Mesenchymal stem cell (in vitro differentiated cells and primary cell): ENCODE measurements around the gene BEAN1.

Experiments used
- DNase-seq: peaks from one replicate; pipeline ENCODE4 v3.0.0-alpha.2; 2013
- H2AFZ ChIP-seq: one replicate; pipeline ENCODE4 v1.6.1; 2013; ENCODE audit warnings: low read depth, mild to moderate bottlenecking, control low read depth, inconsistent platforms, low read length, moderate library complexity
- H2AK5ac ChIP-seq: 2 replicates; pipeline ENCODE4 v1.6.1; 2013; ENCODE audit warnings: low read length, moderate library complexity, mild to moderate bottlenecking, inconsistent platforms; ENCODE audit not compliant: severe bottlenecking
- H2BK120ac ChIP-seq: one replicate; pipeline ENCODE4 v1.6.1; 2013; ENCODE audit warnings: low read depth, mild to moderate bottlenecking, inconsistent platforms, low read length, moderate library complexity
- H2BK12ac ChIP-seq, 2 experiments: one replicate each; pipeline ENCODE4 v1.6.1; 2013; ENCODE audit warnings: inconsistent platforms in 2 of 2, low read length in 2 of 2, mild to moderate bottlenecking in 2 of 2, moderate library complexity in 2 of 2, control low read depth in 1 of 2
- H2BK15ac ChIP-seq: one replicate; pipeline ENCODE4 v1.6.1; 2013; ENCODE audit warnings: mild to moderate bottlenecking, low read depth, inconsistent platforms; ENCODE audit not compliant: poor library complexity, severe bottlenecking
- H2BK5ac ChIP-seq: 2 replicates; pipeline ENCODE4 v1.6.1; 2013; ENCODE audit warnings: low read depth, mild to moderate bottlenecking, low read length, control low read depth, inconsistent platforms; ENCODE audit not compliant: poor library complexity, severe bottlenecking
- H3K14ac ChIP-seq, 2 experiments: one replicate each; pipeline ENCODE4 v1.6.1; 2013; ENCODE audit warnings: inconsistent platforms in 2 of 2, low read length in 2 of 2, control low read depth in 1 of 2, mild to moderate bottlenecking in 1 of 2, moderate library complexity in 1 of 2
- H3K18ac ChIP-seq, 2 experiments: one replicate each; pipeline ENCODE4 v1.6.1; 2013; ENCODE audit warnings: inconsistent platforms in 2 of 2, low read length in 2 of 2, control low read depth in 1 of 2, low read depth in 1 of 2, mild to moderate bottlenecking in 1 of 2
- H3K23ac ChIP-seq, 2 experiments: one replicate each; pipeline ENCODE4 v1.6.1; 2013; ENCODE audit warnings: inconsistent platforms in 2 of 2, low read length in 2 of 2, mild to moderate bottlenecking in 2 of 2, moderate library complexity in 2 of 2, control low read depth in 1 of 2
- H3K27ac ChIP-seq: 2 replicates; pipeline ENCODE4 v1.5.1; 2013; ENCODE audit warnings: mild to moderate bottlenecking, moderate library complexity, low read length, control low read depth, inconsistent platforms; ENCODE audit not compliant: poor library complexity, severe bottlenecking
- H3K27me3 ChIP-seq, 2 experiments: 2 replicates each; pipeline versions ENCODE4 v1.6.1 to v1.7.0; 2013; ENCODE audit warnings: low read length in 2 of 2, mild to moderate bottlenecking in 2 of 2, moderate library complexity in 2 of 2, control low read depth in 1 of 2, inconsistent platforms in 1 of 2; ENCODE audit not compliant: control insufficient read depth in 1 of 2, insufficient read depth in 1 of 2
- H3K36me3 ChIP-seq, 2 experiments: 2 replicates each; pipeline versions ENCODE4 v1.6.1 to v1.7.0; 2013; ENCODE audit warnings: low read length in 2 of 2, control low read depth in 1 of 2, inconsistent platforms in 1 of 2, low read depth in 1 of 2, mild to moderate bottlenecking in 1 of 2; ENCODE audit not compliant: insufficient read depth in 2 of 2, control insufficient read depth in 1 of 2
- H3K4ac ChIP-seq, 2 experiments: one replicate each; pipeline ENCODE4 v1.6.1; 2013; ENCODE audit warnings: inconsistent platforms in 2 of 2, low read length in 2 of 2, mild to moderate bottlenecking in 2 of 2, moderate library complexity in 2 of 2, control low read depth in 1 of 2, low read depth in 1 of 2
- H3K4me1 ChIP-seq: 2 replicates; pipeline ENCODE4 v1.6.1; 2013; ENCODE audit warnings: low read depth, low read length, control low read depth; ENCODE audit not compliant: control insufficient read depth, insufficient read depth
- H3K4me2 ChIP-seq: 2 replicates; pipeline ENCODE4 v1.6.1; 2013; ENCODE audit warnings: low read length, mild to moderate bottlenecking, inconsistent platforms; ENCODE audit not compliant: poor library complexity, severe bottlenecking
- H3K4me3 ChIP-seq, 2 experiments: 2 replicates each; pipeline versions ENCODE4 v1.5.1 to v1.7.0; 2013; ENCODE audit warnings: low read length in 2 of 2, mild to moderate bottlenecking in 2 of 2, control low read depth in 1 of 2, low read depth in 1 of 2; ENCODE audit not compliant: insufficient read depth in 1 of 2
- H3K79me1 ChIP-seq: replicated peaks from 2 replicates; pipeline ENCODE4 v1.6.1; 2013; ENCODE audit warnings: mild to moderate bottlenecking, control low read depth, low read length, inconsistent platforms; ENCODE audit not compliant: poor library complexity, severe bottlenecking
- H3K9ac ChIP-seq: 2 replicates; pipeline ENCODE4 v1.7.0; 2013; ENCODE audit warnings: mild to moderate bottlenecking, low read length, moderate library complexity
- H3K9me3 ChIP-seq: 2 replicates; pipeline ENCODE4 v1.7.0; 2013; ENCODE audit warnings: mild to moderate bottlenecking, low read length; ENCODE audit not compliant: control insufficient read depth
- H4K8ac ChIP-seq: one replicate; pipeline ENCODE4 v1.6.1; 2013; ENCODE audit warnings: inconsistent platforms, mild to moderate bottlenecking, low read length, moderate library complexity
- H4K91ac ChIP-seq: one replicate; pipeline ENCODE4 v1.6.1; 2013; ENCODE audit warnings: mild to moderate bottlenecking, low read length, inconsistent platforms
- WGBS: methylation state at CpG from one replicate; pipeline ENCODE4 v1.1.7; 2013; ENCODE audit warnings: mixed read lengths; 5-methylcytosine and 5-hydroxymethylcytosine counted together

The BEAN1 gene

DNA sequence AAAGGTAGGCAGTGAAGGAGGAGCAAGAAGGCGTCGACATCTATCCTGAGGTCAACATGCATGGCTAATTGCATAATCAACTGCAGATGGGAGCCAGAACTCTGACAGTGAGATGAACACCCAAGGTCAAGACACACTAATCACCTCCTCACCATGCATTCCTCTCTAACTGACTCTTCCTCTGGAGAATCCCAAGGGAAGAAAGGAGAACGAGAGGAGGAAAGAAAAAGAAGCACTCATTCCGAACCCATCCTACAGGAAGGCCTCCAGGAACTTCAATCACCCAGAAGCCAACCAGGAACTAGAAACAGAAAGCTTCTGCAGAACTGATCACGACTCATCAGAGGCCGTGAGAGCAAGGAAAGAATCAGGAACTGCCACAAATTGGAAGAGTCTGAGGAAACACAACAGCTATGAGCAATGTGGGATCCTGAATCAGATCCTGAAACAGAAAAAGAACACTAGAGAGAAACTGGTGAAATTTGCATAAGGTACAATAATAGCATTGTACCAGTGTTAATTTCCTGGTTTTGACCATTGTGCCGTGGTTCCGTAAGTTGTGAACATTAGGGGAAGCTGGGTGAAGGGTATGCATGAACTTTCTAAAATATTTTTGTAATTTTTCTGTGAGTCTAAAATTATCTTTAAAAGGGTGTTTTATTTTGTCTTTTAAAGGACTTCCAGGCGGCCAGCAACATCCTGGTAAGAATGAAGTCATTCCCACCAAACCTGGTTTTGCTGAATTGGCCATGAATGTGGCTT is 10.0 kb upstream of the BEAN1 start:
- Histone ChIP-seq H3K4me3 (peak overlapping the region in 1 of 2 experiments; percentile 28), H3K36me3 (no peaks in the 10 kb centered on the region), H3K14ac (no peak overlapping the region), H4K91ac (no peak overlapping the region), H2BK12ac (no peak overlapping the region), H3K23ac (no peak overlapping the region), H3K9me3 (peaks cover 9% of the 10 kb centered on the region), H3K4ac (no peak overlapping the region), H3K79me1 (no peaks in the 10 kb centered on the region), H3K4me2 (no peak overlapping the region), H4K8ac (no peak overlapping the region), H2AFZ (no peak overlapping the region), H3K9ac (peak overlapping the region; percentile 8), H3K4me1 (peaks cover 2% of the 10 kb centered on the region), H2BK5ac (no peak overlapping the region), H3K27ac (no peak overlapping the region), H2BK15ac (no peak overlapping the region), H3K18ac (no peak overlapping the region), H3K27me3 (no peaks in the 10 kb centered on the region), H2AK5ac (no peak overlapping the region), H2BK120ac (no peak overlapping the region)
- peak; percentile 25 for DNase-seq
- 66% methylated on average over 6 of the region's 9 CpGs for WGBS

- no peak overlapping the region for H3K9ac ChIP-seq
- H2BK12ac ChIP-seq = no peak overlapping the region
- no peaks in the 10 kb centered on the region for H3K36me3 ChIP-seq
- no peak overlapping the region for H3K14ac ChIP-seq
- no peaks in the 10 kb centered on the region for H3K27me3 ChIP-seq
- H3K18ac ChIP-seq = no peak overlapping the region
- no peak for DNase-seq
- H2BK120ac ChIP-seq = no peak overlapping the region
- H3K23ac ChIP-seq = no peak overlapping the region
- peak overlapping the region in 1 of 2 experiments; percentile 28 for H3K4me3 ChIP-seq
- 77% methylated on average over 8 of the region's 9 CpGs for WGBS
- H2BK15ac ChIP-seq = no peak overlapping the region
- H3K4me2 ChIP-seq = no peak overlapping the region
- no peak overlapping the region for H4K91ac ChIP-seq
- H3K9me3 ChIP-seq = no peaks in the 10 kb centered on the region
- no peak overlapping the region for H3K27ac ChIP-seq
- H3K79me1 ChIP-seq = no peaks in the 10 kb centered on the region
- no peak overlapping the region for H3K4ac ChIP-seq
- peak overlapping the region; percentile 31 for H2AK5ac ChIP-seq
- H2AFZ ChIP-seq = no peak overlapping the region
- no peak overlapping the region for H2BK5ac ChIP-seq
- H4K8ac ChIP-seq = no peak overlapping the region
- peaks cover 4% of the 10 kb centered on the region for H3K4me1 ChIP-seq
Measured at GRCh38 chr16:66418165-66418962, 8.7 kb upstream of the BEAN1 start.

DNA sequence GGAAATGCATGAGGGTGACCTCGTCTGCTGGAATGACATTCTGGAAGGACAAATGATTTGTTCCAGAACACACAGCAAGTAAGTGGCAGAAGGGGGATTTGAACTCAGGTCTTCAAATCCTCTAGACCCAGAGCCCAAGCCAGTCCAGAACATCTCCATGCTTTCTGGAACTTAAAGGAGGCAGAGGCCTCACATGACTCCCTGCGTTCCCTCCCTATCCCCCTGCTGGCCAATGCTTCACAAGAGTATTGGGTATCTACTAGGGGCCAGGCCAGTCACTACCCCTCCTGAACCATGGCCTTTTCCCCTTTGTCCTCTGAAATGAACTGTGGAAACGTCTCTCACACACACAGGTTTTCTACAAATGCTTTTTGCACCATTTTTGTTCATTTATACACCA is 7.6 kb upstream of the BEAN1 start:
- Histone ChIP-seq H3K4me1 (peaks cover 4% of the 10 kb centered on the region), H3K18ac (no peak overlapping the region), H3K4me2 (no peak overlapping the region), H3K27me3 (peaks cover 3 to 5% of the 10 kb centered on the region in 2 experiments), H3K4me3 (no peak overlapping the region), H3K9ac (no peak overlapping the region), H3K9me3 (no peaks in the 10 kb centered on the region), H2AFZ (no peak overlapping the region), H4K8ac (no peak overlapping the region), H3K27ac (no peak overlapping the region), H2AK5ac (peak overlapping the region; percentile 63), H4K91ac (no peak overlapping the region), H3K36me3 (no peaks in the 10 kb centered on the region), H2BK120ac (no peak overlapping the region), H2BK12ac (no peak overlapping the region), H3K14ac (no peak overlapping the region), H2BK5ac (no peak overlapping the region), H3K4ac (no peak overlapping the region), H3K23ac (no peak overlapping the region), H3K79me1 (no peaks in the 10 kb centered on the region), H2BK15ac (no peak overlapping the region)
- WGBS = 54% methylated on average over 3 of the region's 3 CpGs
- DNase-seq = no peak

- no peak overlapping the region for H2BK120ac ChIP-seq
- H4K8ac ChIP-seq = no peak overlapping the region
- no peak overlapping the region for H2BK5ac ChIP-seq
- no peak overlapping the region for H3K23ac ChIP-seq
- peak overlapping the region; percentile 13 for H3K27ac ChIP-seq
- no peak overlapping the region for H3K9ac ChIP-seq
- no peak overlapping the region for H2AK5ac ChIP-seq
- no peak overlapping the region for H3K4ac ChIP-seq
- no peak overlapping the region for H3K18ac ChIP-seq
- H4K91ac ChIP-seq = no peak overlapping the region
- no peak overlapping the region for H3K4me3 ChIP-seq
- no peak overlapping the region for H2BK15ac ChIP-seq
- no peak overlapping the region for H2AFZ ChIP-seq
- H3K79me1 ChIP-seq = no peaks in the 10 kb centered on the region
- peaks cover 9% of the 10 kb centered on the region in 2 experiments for H3K27me3 ChIP-seq
- peaks cover 4% of the 10 kb centered on the region for H3K4me1 ChIP-seq
- no peak for DNase-seq
- H2BK12ac ChIP-seq = no peak overlapping the region
- H3K9me3 ChIP-seq = no peaks in the 10 kb centered on the region
- no peaks in the 10 kb centered on the region for H3K36me3 ChIP-seq
- no peak overlapping the region for H3K4me2 ChIP-seq
- no peak overlapping the region for H3K14ac ChIP-seq
- no CpG with 5 or more reads among the region's 1 CpG for WGBS
Measured at GRCh38 chr16:66420396-66420795, 6.7 kb upstream of the BEAN1 start.
